GDM1 (cell line): ENCODE data around the gene ZC3H8.

Experiments used
- DNase-seq: peaks from one replicate; lab custom pipeline; 2025; lab: John Stamatoyannopoulos, UW

ZC3H8 gene

DNA sequence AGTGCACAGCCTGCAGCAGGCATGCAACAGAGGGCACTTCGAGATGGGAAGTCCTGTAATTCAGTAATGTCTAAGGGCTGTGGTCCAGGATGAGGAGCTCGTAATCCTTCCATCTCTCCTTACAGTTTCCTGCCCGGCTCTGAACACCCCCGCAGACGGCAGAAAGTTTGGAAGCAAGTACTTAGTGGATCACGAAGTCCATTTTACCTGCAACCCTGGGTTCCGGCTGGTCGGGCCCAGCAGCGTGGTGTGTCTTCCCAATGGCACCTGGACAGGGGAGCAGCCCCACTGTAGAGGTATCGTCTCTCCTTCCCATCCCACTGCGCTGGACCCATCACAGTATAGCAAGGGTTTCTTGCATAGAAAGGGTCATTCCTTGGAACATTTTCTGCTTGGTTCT lies 90.0 kb downstream of the ZC3H8 start:
- no peak for DNase-seq

DNA sequence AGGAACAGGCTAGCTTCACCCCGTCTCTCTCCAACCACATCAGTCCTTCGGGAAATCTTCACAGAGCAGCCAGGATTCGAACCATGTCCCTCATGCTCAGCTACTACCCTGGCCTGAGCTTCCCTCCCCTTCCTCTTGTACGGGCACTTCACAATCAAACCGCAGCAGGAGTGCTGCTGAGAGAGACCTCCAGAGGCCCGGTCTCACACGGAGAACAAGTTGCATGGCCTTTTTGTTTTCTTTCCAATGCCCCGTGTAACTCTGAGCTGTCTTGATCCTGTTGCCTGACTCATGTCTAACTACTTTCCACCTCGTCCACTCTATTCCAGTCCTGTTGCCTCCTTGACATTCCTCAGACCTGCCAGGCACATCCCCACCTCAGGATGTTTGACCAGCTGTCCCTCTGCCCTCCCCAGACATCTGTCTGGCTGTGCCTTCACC lies 91.3 kb downstream of the ZC3H8 start:
- no peak for DNase-seq

DNA sequence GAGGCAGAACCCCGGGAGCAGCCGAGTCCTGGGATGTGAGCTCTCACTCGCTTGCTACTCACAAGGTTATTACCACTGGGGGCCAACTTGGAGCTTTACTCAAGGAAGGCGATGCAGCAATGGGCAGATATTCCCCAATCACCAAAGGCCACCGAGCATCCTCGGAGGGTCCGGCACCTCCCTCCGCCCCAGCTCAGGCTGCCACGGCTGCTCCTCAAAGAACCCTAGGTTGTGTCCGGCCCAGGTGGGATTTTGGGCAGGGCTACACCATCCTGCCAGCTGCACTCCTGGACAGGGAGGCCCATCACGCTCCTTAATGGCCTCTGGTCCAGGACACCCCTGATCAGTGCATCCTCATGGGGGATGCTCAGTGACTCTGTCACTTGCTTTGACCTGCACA lies 91.9 kb downstream of the ZC3H8 start:
- DNase-seq, result no peak

DNA sequence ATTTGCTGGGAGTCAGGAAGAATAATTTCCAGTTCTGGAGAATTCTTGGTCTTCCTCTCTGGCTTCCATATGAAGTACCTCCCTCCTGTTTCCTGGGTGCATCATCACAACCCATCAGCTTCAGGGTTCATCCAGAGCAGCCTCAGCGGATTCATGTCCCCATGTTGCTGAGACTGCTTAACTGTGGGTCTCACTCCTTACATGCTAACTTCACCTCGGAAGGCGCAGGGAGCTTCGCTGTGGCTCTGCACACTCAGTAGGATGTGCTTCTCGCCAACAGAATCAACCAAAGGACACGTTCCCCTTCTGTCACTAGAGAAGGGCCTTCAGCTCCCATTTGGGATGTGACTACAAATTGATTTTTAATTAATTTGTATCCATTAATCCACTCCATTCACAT lies 92.5 kb downstream of the ZC3H8 start:
- DNase-seq, result no peak
